GM18951 (cell line): Measurements from ENCODE around the gene PRDM2.

Experiments used
- POLR2A ChIP-seq: IDR thresholded peaks from 4 replicates; pipeline ENCODE4 v1.6.1; 2011; ENCODE audit warnings: mild to moderate bottlenecking; ENCODE audit not compliant: insufficient read length, insufficient read depth; ENCODE audit errors: extremely low read depth
- in situ Hi-C: fragments of 300-500 bp; cut with MboI; formaldehyde crosslinking; loops from one replicate; pipeline ENCODE4 v1.12.0; 2022; ENCODE audit warnings: low sequenced_read_pairs, mixed read lengths, inconsistent platforms; ENCODE audit not compliant: unreplicated experiment

Gene PRDM2

GRCh38 chr1:13869172-13869797, 169.3 kb downstream of the PRDM2 start:
- in situ Hi-C loops = no loop called here
- TF ChIP-seq POLR2A = no peak

DNA sequence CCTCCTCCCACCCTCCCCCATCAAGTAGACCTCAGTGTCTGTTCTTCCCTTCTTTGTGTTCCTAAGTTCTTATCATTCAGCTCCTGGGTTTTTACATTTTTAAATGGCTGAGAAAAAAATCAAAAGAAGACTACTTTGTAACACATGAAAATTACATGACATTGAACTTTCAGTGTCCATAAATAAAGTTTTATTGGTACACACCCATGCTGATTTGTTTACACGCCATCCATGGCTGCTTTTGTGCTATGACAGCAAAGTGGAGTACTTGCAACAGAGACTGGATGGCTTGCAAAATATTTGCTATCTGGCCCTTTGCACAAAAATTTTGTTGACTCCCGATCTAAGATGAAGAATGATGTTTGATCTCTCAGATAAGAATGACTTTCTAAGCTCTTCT, 171.4 kb downstream of the PRDM2 start:
- no peak for TF ChIP-seq POLR2A
- in situ Hi-C loops = no loop called here

- no peak for TF ChIP-seq POLR2A
- in situ Hi-C loops = no loop called here
Measured at GRCh38 chr1:13871886-13872285, 171.9 kb downstream of the PRDM2 start.

GRCh38 chr1:13873032-13873431, 173.0 kb downstream of the PRDM2 start:
- in situ Hi-C loops = no loop called here
- no peak for TF ChIP-seq POLR2A
